ENCODE measurements around the gene SLC16A1. TPM values are rescaled to one million over a fixed set of nuclear protein-coding genes. Genes with fewer than 3 reads are reported as not detected.

The SLC16A1 gene
- total RNA-seq, 3 donors from 2014 or later = 15.4 to 28.2 (median 15.7) TPM

DNA sequence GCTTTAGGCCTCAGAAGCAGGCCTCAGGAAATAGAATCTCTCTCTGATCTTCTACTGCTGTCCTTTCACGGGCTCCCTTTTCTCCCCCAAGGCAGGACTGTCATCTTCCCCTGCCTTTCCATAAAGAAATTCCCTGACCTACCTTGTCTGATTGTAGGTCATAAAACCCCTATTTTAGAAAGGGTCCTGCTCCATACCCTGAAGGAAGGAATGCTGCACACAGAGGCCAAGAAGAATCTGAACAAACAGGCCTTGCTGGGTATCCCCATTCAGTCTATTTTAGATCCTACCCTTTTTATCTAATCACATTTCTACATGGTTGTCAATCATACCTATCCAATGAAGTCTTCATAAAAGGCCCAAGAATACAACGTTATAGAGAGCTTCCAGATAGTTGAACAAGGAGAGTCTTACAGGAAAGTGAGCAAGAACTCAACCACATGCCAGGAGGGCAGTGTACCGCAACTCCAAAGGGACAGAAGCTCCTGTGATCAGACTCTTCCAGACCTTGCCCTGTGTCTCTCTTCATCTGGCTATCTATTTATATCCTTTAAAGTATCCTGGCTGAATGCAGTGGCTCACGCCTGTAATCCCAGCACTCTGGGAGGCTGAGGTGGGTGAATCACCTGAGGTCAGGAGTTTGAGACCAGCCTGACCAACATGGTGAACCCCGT, 93.1 kb downstream of the SLC16A1 start:
- intact Hi-C loops (cut with DNase I; ENCODE audit: low total_unique reads) = no loop called here
- no peak for DNase-seq (ENCODE audit: low spot score in 2 of 2)
- TF ChIP-seq POLR2A (IDR thresholded peaks at IDR 0.05) (no peak), CTCF (IDR thresholded peaks at IDR 0.05) (no peak), POLR2AphosphoS5 (IDR thresholded peaks at IDR 0.05) (no peak)
- no peaks in the 10 kb centered on the region for H3K4me1 ChIP-seq
- H3K9me3 ChIP-seq = no peaks in the 10 kb centered on the region
- no peak overlapping the region for H3K4me3 ChIP-seq
- no peaks in the 10 kb centered on the region for H3K27me3 ChIP-seq
- H3K27ac ChIP-seq = no peak overlapping the region
- no peaks in the 10 kb centered on the region for H3K36me3 ChIP-seq

Other genes with a start within 250 kb of the SLC16A1 start
- 100 to 1,000 TPM; 150 to 302 (median 235) TPM for gene RHOC, start 249.1 kb downstream of the SLC16A1 start, total RNA-seq
- 1 to 10 TPM in 2 of 3 donors, under 1 TPM in 1; 0.32 to 5.3 (median 4.9) TPM for gene PPM1J, start 240.9 kb downstream of the SLC16A1 start, total RNA-seq
- 10 to 100 TPM; 20.0 to 39.8 (median 24.3) TPM for gene LRIG2, start 117.0 kb upstream of the SLC16A1 start, total RNA-seq

All from breast epithelium (tissue), 4 donors.